Suprapubic skin (tissue), 4 donors: ENCODE results near the gene CHCHD4.

Experiments used
- EP300 ChIP-seq: sonication (generic); formaldehyde crosslinking; IDR thresholded peaks from one replicate; pipeline ENCODE4 v1.6.1; 2017; ENCODE audit warnings: antibody characterized with exemption
- POLR2A ChIP-seq, 2 donors: fragments of 450-650 bp; IDR thresholded peaks; one replicate each; pipeline ENCODE4 v1.6.1; 2017; ENCODE audit warnings: antibody characterized with exemption in 2 of 2, mild to moderate bottlenecking in 2 of 2, moderate library complexity in 2 of 2
- POLR2AphosphoS5 ChIP-seq, 3 donors: sonication (generic); formaldehyde crosslinking; IDR thresholded peaks; one replicate each; pipeline ENCODE4 v1.6.1; 2017; ENCODE audit warnings: antibody characterized with exemption in 3 of 3
- TF ChIP-seq, protein P1 (sequence below), 2 donors: fragments of 200-600 bp in 1 of 2; fragments of 450-650 bp in 1 of 2; sonication (generic) in 1 of 2; IDR thresholded peaks; one replicate each; pipeline ENCODE4 v1.5.1; 2016 to 2019; ENCODE audit warnings: antibody characterized with exemption in 2 of 2, mild to moderate bottlenecking in 1 of 2, moderate library complexity in 1 of 2

DNA sequence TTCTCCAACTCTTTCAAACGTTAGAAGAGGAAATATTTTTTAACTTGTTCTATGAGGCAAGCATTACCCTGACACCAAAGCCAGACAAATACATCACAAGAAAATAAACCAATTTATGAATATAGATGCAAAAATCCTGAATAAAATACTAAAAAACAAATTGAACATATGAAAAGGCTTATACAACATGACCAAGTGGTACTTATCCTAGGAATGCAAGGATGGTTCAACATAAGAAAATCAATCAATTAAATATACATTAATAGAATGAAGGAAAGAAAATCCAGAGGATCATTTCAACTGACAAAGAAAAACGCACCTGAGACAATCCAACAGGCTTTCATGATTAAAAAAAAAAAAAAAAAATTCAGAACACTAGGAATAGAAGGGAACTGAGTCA is 36.6 kb upstream of the CHCHD4 start:
- TF ChIP-seq, protein P1, sequence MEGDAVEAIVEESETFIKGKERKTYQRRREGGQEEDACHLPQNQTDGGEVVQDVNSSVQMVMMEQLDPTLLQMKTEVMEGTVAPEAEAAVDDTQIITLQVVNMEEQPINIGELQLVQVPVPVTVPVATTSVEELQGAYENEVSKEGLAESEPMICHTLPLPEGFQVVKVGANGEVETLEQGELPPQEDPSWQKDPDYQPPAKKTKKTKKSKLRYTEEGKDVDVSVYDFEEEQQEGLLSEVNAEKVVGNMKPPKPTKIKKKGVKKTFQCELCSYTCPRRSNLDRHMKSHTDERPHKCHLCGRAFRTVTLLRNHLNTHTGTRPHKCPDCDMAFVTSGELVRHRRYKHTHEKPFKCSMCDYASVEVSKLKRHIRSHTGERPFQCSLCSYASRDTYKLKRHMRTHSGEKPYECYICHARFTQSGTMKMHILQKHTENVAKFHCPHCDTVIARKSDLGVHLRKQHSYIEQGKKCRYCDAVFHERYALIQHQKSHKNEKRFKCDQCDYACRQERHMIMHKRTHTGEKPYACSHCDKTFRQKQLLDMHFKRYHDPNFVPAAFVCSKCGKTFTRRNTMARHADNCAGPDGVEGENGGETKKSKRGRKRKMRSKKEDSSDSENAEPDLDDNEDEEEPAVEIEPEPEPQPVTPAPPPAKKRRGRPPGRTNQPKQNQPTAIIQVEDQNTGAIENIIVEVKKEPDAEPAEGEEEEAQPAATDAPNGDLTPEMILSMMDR (IDR thresholded peaks at IDR 0.05): no peak
- no peak for TF ChIP-seq POLR2A (IDR thresholded peaks at IDR 0.05)
- TF ChIP-seq POLR2AphosphoS5 (IDR thresholded peaks at IDR 0.05): no peak
- TF ChIP-seq EP300: no peak
